Hepatocyte (in vitro differentiated cells): Measurements from ENCODE around the gene PACSIN2.

Experiments
- EZH2 ChIP-seq: fragments of 200-600 bp; sonication (generic); IDR thresholded peaks from 2 replicates; pipeline ENCODE4 v1.6.1; 2016; ENCODE audit warnings: antibody characterized with exemption, mild to moderate bottlenecking, borderline replicate concordance
- EZH2phosphoT487 ChIP-seq: fragments of 200-600 bp; sonication (generic); IDR thresholded peaks from one replicate; pipeline ENCODE4 v1.6.1; 2018; ENCODE audit warnings: antibody characterized with exemption, mild to moderate bottlenecking, low read depth, moderate library complexity; ENCODE audit not compliant: unreplicated experiment, severe bottlenecking
- TF ChIP-seq, protein P1 (sequence below): fragments of 200-600 bp; sonication (generic); IDR thresholded peaks from 2 replicates; pipeline ENCODE4 v1.5.1; 2016; ENCODE audit warnings: antibody characterized with exemption, mild to moderate bottlenecking; ENCODE audit not compliant: poor library complexity

DNA sequence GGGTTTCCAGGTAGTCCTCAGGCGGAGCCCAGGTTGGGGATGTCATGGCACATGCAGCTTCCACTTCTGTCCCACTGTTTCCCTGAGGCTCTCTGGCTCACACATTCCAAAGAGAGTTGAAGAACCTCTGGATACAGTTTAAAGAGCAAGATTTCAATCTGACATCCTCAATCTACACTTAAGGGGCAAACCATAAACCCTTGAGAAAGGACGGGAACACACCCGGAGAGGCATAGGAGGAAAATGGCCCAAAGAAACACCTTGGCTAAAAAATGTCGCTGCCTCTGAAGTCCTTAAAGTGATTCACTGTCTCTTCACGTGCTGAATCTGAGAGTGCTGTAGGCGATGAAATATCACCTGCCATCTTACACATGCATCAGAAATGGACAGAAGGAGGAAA, 87.0 kb downstream of the PACSIN2 start:
- no peak for TF ChIP-seq EZH2phosphoT487
- TF ChIP-seq, protein P1, sequence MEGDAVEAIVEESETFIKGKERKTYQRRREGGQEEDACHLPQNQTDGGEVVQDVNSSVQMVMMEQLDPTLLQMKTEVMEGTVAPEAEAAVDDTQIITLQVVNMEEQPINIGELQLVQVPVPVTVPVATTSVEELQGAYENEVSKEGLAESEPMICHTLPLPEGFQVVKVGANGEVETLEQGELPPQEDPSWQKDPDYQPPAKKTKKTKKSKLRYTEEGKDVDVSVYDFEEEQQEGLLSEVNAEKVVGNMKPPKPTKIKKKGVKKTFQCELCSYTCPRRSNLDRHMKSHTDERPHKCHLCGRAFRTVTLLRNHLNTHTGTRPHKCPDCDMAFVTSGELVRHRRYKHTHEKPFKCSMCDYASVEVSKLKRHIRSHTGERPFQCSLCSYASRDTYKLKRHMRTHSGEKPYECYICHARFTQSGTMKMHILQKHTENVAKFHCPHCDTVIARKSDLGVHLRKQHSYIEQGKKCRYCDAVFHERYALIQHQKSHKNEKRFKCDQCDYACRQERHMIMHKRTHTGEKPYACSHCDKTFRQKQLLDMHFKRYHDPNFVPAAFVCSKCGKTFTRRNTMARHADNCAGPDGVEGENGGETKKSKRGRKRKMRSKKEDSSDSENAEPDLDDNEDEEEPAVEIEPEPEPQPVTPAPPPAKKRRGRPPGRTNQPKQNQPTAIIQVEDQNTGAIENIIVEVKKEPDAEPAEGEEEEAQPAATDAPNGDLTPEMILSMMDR, result no peak
- TF ChIP-seq EZH2, result no peak
